C4-2B (cell line): Measurements from ENCODE around the gene BCAR3.

Source experiments
- H3K27ac ChIP-seq: fragments of 450-650 bp; 2 replicates; pipeline ENCODE4 v1.5.1; 2017
- ZFX ChIP-seq: fragments of 450-650 bp; IDR thresholded peaks from 2 replicates; pipeline ENCODE4 v1.6.1; 2017
- TF ChIP-seq, protein P1 (sequence below): fragments of 450-650 bp; conservative IDR thresholded peaks from 2 replicates; pipeline ENCODE4 v1.5.1; 2017; ENCODE audit warnings: mild to moderate bottlenecking

Gene BCAR3

DNA sequence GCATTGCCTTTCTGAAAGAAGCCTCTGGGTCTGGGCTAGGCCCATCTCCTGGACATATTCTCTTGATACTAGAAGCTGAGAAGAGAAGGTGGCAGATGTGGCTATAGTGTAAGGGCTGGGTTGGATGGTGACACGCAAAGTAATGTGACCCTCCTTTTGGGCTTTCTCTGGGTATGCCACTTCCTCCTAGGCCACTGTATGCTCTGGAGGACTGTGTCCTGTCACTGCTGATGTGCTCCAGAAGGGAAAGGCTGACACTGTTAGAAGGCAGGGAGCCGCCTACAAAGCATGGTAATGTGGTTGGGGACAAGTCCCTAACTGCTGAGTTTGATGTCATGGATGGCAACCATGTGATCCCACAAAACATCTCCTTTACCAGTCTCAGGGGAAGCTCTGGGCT is 112.1 kb downstream of the BCAR3 start:
- no peak overlapping the region for H3K27ac ChIP-seq
- TF ChIP-seq, protein P1, sequence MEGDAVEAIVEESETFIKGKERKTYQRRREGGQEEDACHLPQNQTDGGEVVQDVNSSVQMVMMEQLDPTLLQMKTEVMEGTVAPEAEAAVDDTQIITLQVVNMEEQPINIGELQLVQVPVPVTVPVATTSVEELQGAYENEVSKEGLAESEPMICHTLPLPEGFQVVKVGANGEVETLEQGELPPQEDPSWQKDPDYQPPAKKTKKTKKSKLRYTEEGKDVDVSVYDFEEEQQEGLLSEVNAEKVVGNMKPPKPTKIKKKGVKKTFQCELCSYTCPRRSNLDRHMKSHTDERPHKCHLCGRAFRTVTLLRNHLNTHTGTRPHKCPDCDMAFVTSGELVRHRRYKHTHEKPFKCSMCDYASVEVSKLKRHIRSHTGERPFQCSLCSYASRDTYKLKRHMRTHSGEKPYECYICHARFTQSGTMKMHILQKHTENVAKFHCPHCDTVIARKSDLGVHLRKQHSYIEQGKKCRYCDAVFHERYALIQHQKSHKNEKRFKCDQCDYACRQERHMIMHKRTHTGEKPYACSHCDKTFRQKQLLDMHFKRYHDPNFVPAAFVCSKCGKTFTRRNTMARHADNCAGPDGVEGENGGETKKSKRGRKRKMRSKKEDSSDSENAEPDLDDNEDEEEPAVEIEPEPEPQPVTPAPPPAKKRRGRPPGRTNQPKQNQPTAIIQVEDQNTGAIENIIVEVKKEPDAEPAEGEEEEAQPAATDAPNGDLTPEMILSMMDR, result no peak
- no peak for TF ChIP-seq ZFX

- TF ChIP-seq ZFX, result no peak
- TF ChIP-seq, protein P1, result no peak
- H3K27ac ChIP-seq, result no peak overlapping the region
Measured at GRCh38 chr1:93567255-93567918, 114.2 kb downstream of the BCAR3 start.

DNA sequence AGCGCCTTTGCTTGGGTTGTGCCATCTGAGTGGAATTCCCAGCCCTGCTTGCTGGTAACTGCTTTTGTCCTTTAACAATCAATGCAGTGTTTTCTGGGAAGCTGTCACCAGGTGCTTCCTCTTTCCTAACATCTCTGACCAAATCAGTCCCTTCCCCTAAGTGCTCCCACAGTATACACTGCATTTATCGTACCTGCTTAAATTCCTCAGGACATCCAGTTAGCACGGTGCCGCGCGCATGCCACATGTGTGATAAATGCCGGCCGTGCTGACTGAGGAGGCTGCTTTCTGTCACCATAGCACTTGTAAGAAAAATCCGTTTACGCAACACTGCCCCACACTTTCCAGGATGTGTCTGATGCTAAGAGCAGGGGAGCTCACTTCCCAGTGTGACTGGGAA is 115.4 kb downstream of the BCAR3 start:
- no peak for TF ChIP-seq ZFX
- TF ChIP-seq, protein P1, result no peak
- H3K27ac ChIP-seq, result no peak overlapping the region

DNA sequence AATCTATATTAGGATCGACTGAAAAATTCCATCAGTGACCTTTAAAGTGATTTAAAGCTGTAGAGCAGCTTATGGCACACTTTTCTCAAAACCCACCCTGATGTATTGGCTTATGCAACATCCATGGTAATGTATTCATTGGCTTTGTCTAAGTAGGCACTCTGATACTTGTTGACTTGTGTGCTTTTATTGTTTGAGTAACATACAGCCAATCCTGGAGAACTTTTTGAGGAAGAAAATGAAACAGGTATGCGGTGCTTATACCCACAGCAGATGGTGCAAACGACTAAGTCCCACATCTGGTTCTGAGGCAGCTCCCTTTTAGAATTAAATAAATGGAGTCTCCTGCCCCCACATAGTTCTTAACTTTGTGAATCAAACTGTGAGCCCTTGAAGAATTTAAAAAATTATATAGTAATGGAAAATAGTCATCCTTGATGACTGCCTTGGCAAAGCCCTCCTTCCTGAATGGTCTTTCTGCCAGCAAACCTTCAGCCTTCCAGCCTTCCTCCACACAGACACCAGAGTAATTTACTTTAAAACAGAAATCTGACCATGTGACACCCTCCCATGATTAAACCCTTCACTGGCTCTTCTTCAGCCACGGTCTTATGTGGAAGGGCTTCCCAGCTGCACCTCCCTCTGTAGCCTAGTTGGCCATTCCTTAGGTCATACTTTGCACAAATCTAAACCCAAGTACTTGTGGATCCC is 116.0 kb downstream of the BCAR3 start:
- TF ChIP-seq ZFX, result no peak
- TF ChIP-seq, protein P1, result no peak
- H3K27ac ChIP-seq, result no peak overlapping the region

DNA sequence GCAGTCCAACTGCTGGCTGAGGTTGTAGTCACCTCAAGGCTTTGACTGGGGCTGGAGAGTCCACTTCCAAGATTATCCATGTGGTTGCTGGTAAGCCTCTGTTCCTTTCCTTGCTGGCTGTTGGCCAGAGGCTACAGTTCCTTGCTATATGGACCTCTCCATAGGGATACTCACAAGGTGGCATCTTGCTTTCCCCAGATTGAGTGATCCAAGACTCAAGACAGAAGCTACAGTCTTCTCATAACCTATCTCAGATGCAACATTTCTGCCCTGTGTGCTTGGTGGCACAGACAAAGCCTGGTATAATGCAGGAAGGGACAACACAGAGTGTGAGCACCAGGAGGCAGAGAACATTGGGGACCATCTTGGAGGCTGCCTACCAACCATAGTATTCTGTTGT is 121.9 kb downstream of the BCAR3 start:
- no peak overlapping the region for H3K27ac ChIP-seq
- no peak for TF ChIP-seq ZFX
- TF ChIP-seq, protein P1, result no peak

DNA sequence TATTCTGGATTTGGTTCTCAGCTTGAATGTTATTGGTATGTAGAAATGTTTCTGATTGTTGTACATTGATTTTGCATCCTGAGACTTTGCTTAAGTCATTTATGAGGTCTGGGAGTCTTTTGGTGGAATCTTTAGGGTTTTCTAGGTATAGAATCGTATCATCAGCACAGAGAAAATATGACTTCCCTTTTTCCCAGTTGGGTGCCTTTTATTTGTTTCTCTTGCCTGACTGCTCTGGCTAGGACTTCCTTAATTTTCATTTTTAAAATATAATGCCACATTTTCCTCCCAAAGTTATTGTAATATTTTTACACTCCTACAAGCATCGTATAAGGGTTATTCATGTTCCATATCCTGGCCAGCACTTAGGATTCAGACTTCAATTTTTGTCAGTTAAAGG is 122.6 kb downstream of the BCAR3 start:
- TF ChIP-seq, protein P1, result no peak
- TF ChIP-seq ZFX, result no peak
- H3K27ac ChIP-seq, result no peak overlapping the region

DNA sequence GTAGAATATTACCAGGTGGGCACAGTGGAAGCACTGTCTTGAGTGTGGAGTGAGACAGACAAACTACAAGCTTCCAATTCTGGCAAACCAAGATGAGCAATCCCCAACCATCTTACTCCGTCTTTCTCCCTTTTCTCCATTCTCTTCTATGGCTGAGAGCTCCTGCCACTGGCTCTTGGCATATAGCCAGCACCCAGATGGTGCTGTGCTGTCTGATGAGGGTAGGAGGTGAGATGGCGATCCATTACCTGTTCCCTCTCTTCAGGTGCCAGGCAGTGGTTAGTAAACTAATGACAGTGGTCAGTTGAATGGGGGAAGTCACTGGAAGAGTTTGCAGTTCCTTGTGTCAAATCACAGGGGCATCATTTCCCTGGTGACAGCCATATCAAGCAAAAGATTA is 125.3 kb downstream of the BCAR3 start:
- peak overlapping the region; percentile 17; the same call in 1 of the 2 replicates for H3K27ac ChIP-seq
- TF ChIP-seq, protein P1, result no peak
- no peak for TF ChIP-seq ZFX
